Endodermal cell (in vitro differentiated cells): ENCODE results near the gene BTBD6. TPM values are rescaled to one million over a fixed set of nuclear protein-coding genes. Genes with fewer than 3 reads are reported as not detected.

Experiments
- DNase-seq: peaks from one replicate; pipeline ENCODE4 v3.0.0-alpha.2; 2017
- H3K27ac ChIP-seq: 2 replicates; pipeline ENCODE4 v1.5.1; 2013; ENCODE audit warnings: mild to moderate bottlenecking, low read depth, low read length, moderate library complexity
- H3K27me3 ChIP-seq: 2 replicates; pipeline ENCODE4 v1.6.1; 2013; ENCODE audit warnings: mild to moderate bottlenecking, low read length, moderate library complexity; ENCODE audit not compliant: insufficient read depth, control insufficient read depth, poor library complexity, severe bottlenecking
- H3K36me3 ChIP-seq: 2 replicates; pipeline ENCODE4 v1.7.0; 2013; ENCODE audit warnings: mild to moderate bottlenecking, low read length, moderate library complexity; ENCODE audit not compliant: control insufficient read depth, insufficient read depth
- H3K4me1 ChIP-seq: one replicate; pipeline ENCODE4 v1.7.0; 2013; ENCODE audit warnings: low read length; ENCODE audit not compliant: control insufficient read depth, insufficient read depth
- H3K4me3 ChIP-seq: 2 replicates; pipeline ENCODE4 v1.5.1; 2013; ENCODE audit warnings: mild to moderate bottlenecking, low read length, moderate library complexity
- H3K9ac ChIP-seq: 2 replicates; pipeline ENCODE4 v1.6.1; 2013; ENCODE audit warnings: mild to moderate bottlenecking, low read length, moderate library complexity; ENCODE audit not compliant: poor library complexity, severe bottlenecking; ENCODE audit errors: extremely low read depth
- H3K9me3 ChIP-seq: 2 replicates; pipeline ENCODE4 v1.6.1; 2013; ENCODE audit warnings: mild to moderate bottlenecking, low read length, moderate library complexity; ENCODE audit not compliant: control insufficient read depth
- H3K27ac Mint-ChIP-seq: 2 replicates; pipeline ENCODE4 v1.8.0; 2020; ENCODE audit warnings: mixed read lengths
- H3K27me3 Mint-ChIP-seq: 2 replicates; pipeline ENCODE4 v1.8.0; 2021; ENCODE audit warnings: mild to moderate bottlenecking, mixed read lengths; ENCODE audit not compliant: insufficient read depth
- H3K36me3 Mint-ChIP-seq: 2 replicates; pipeline ENCODE4 v1.8.0; 2020; ENCODE audit warnings: low read depth, mixed read lengths
- H3K4me1 Mint-ChIP-seq: 2 replicates; pipeline ENCODE4 v1.8.0; 2020; ENCODE audit warnings: mixed read lengths
- H3K4me3 Mint-ChIP-seq: 2 replicates; pipeline ENCODE4 v1.8.0; 2020; ENCODE audit warnings: mild to moderate bottlenecking, moderate library complexity, mixed read lengths
- H3K9me3 Mint-ChIP-seq: 2 replicates; pipeline ENCODE4 v1.8.0; 2020; ENCODE audit warnings: mild to moderate bottlenecking, mixed read lengths
- WGBS, 2 experiments: methylation state at CpG; one replicate each; pipeline versions ENCODE4 v1.1.5 to v1.1.7; 2013; ENCODE audit warnings: missing lambda C conversion rate in 2 of 2, mixed read lengths in 1 of 2; ENCODE audit not compliant: insufficient coverage in 1 of 2, insufficient read length in 1 of 2; 5-methylcytosine and 5-hydroxymethylcytosine counted together
- total RNA-seq, 2 donors: library from RNA; stranded (reverse); fragmentation: NEBNext Ultra II Directional in 1 of 2; extraction: Animal tissue kit (Norgen Biotek cat#: 25700) in 1 of 2; gene quantifications; 2 replicates in 1 of 2; 3 replicates in 1 of 2; pipeline ENCODE4 v1.2.1, GENCODE V29; 2021
- TF ChIP-seq, protein P1 (sequence below): fragments of 200-600 bp; sonication (generic); conservative IDR thresholded peaks from 2 replicates; pipeline ENCODE4 v1.5.0; 2021; ENCODE audit warnings: antibody characterized with exemption, mild to moderate bottlenecking

Gene BTBD6
- total RNA-seq, 2 donors from 2014 or later, result 21.8 to 26.9 TPM

GRCh38 chr14:105218611-105219010 is 29.7 kb upstream of the BTBD6 start:
- Histone ChIP-seq H3K9ac (no peak overlapping the region), H3K36me3 (peaks cover 27% of the 10 kb centered on the region), H3K9me3 (no peaks in the 10 kb centered on the region), H3K4me3 (no peak overlapping the region), H3K27ac (no peak overlapping the region), H3K27me3 (no peaks in the 10 kb centered on the region), H3K4me1 (no peaks in the 10 kb centered on the region)
- TF ChIP-seq, protein P1, sequence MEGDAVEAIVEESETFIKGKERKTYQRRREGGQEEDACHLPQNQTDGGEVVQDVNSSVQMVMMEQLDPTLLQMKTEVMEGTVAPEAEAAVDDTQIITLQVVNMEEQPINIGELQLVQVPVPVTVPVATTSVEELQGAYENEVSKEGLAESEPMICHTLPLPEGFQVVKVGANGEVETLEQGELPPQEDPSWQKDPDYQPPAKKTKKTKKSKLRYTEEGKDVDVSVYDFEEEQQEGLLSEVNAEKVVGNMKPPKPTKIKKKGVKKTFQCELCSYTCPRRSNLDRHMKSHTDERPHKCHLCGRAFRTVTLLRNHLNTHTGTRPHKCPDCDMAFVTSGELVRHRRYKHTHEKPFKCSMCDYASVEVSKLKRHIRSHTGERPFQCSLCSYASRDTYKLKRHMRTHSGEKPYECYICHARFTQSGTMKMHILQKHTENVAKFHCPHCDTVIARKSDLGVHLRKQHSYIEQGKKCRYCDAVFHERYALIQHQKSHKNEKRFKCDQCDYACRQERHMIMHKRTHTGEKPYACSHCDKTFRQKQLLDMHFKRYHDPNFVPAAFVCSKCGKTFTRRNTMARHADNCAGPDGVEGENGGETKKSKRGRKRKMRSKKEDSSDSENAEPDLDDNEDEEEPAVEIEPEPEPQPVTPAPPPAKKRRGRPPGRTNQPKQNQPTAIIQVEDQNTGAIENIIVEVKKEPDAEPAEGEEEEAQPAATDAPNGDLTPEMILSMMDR, result no peak
- 94 to 96% methylated on average over 19 of the region's 19 CpGs for WGBS, 2 experiments
- no peak for DNase-seq
- no peak overlapping the region for H3K4me3 Mint-ChIP-seq
- no peaks in the 10 kb centered on the region for H3K9me3 Mint-ChIP-seq
- peak overlapping the region; percentile 39 for H3K27ac Mint-ChIP-seq
- peaks cover 2% of the 10 kb centered on the region for H3K4me1 Mint-ChIP-seq
- H3K36me3 Mint-ChIP-seq, result peaks cover 56% of the 10 kb centered on the region
- no peaks in the 10 kb centered on the region for H3K27me3 Mint-ChIP-seq

- 95 to 97% methylated on average over 29 of the region's 29 CpGs for WGBS, 2 experiments
Observed at GRCh38 chr14:105219043-105219612, 29.2 kb upstream of the BTBD6 start.

GRCh38 chr14:105219753-105220152 is 28.6 kb upstream of the BTBD6 start:
- Mint-ChIP-seq H3K4me1 (peaks cover 2% of the 10 kb centered on the region), H3K36me3 (peaks cover 62% of the 10 kb centered on the region), H3K9me3 (no peaks in the 10 kb centered on the region), H3K27me3 (no peaks in the 10 kb centered on the region), H3K27ac (no peak overlapping the region), H3K4me3 (no peak overlapping the region)
- Histone ChIP-seq H3K27ac (no peak overlapping the region), H3K36me3 (peaks cover 34% of the 10 kb centered on the region), H3K9ac (no peak overlapping the region), H3K4me1 (no peaks in the 10 kb centered on the region), H3K4me3 (no peak overlapping the region), H3K9me3 (no peaks in the 10 kb centered on the region), H3K27me3 (no peaks in the 10 kb centered on the region)
- 96 to 99% methylated on average over 8 to 17 of the region's 17 CpGs for WGBS, 2 experiments
- DNase-seq, result no peak
- TF ChIP-seq, protein P1, result no peak

More at GRCh38 chr14:105219043-105219612, 29.2 kb upstream of the BTBD6 start:
- Mint-ChIP-seq H3K9me3 (no peaks in the 10 kb centered on the region), H3K4me1 (peaks cover 2% of the 10 kb centered on the region), H3K36me3 (peaks cover 61% of the 10 kb centered on the region), H3K27me3 (no peaks in the 10 kb centered on the region), H3K27ac (peak overlapping the region; percentile 39), H3K4me3 (no peak overlapping the region)
- Histone ChIP-seq H3K9me3 (no peaks in the 10 kb centered on the region), H3K4me3 (no peak overlapping the region), H3K27me3 (no peaks in the 10 kb centered on the region), H3K4me1 (no peaks in the 10 kb centered on the region), H3K27ac (no peak overlapping the region), H3K9ac (no peak overlapping the region), H3K36me3 (peaks cover 30% of the 10 kb centered on the region)
- no peak for DNase-seq
- TF ChIP-seq, protein P1, result no peak
